A673 (cell line): Measurements from ENCODE around the gene MAST4. TPM values are rescaled to one million over a fixed set of nuclear protein-coding genes. Genes with fewer than 3 reads are reported as not detected.

ENCODE experiments used
- BruUV-seq: library from RNA; stranded (reverse); fragments of 400-500 nt; replicated peaks from 2 replicates; lab custom pipeline; 2021; lab: Mats Ljungman, UMichigan
- CTCF ChIA-PET: fragments of 300-600 bp; sonication (Branson Sonifier 250); formaldehyde crosslinking; loops from one replicate; lab custom pipeline; 2022; ENCODE audit warnings: antibody characterized with exemption; lab: Charles Lee
- POLR2A ChIA-PET: fragments of 300-600 bp; sonication (Branson Sonifier 250); formaldehyde crosslinking; loops from one replicate; lab custom pipeline; 2022; ENCODE audit warnings: antibody characterized with exemption; ENCODE audit not compliant: low non-redundant PET; lab: Charles Lee
- DNase-seq: peaks from one replicate; pipeline ENCODE4 v3.0.0-alpha.2; 2015; ENCODE audit warnings: low spot score
- H3K27ac ChIP-seq: fragments of 200-600 bp; sonication (generic); 2 replicates; pipeline ENCODE4 v1.5.1; 2016; ENCODE audit warnings: mixed run types, low read depth, mild to moderate bottlenecking, mixed read lengths, antibody characterized with exemption, low read length; ENCODE audit not compliant: poor library complexity, severe bottlenecking
- H3K27me3 ChIP-seq: fragments of 200-600 bp; sonication (generic); replicated peaks from 2 replicates; pipeline ENCODE4 v1.6.1; 2017; ENCODE audit warnings: mixed run types, low read depth, mild to moderate bottlenecking, mixed read lengths, antibody characterized with exemption, low read length; ENCODE audit not compliant: insufficient read depth, poor library complexity
- H3K36me3 ChIP-seq: fragments of 200-600 bp; sonication (generic); 2 replicates; pipeline ENCODE4 v1.6.1; 2016; ENCODE audit warnings: mixed run types, mild to moderate bottlenecking, mixed read lengths, antibody characterized with exemption, low read length; ENCODE audit not compliant: insufficient read depth, poor library complexity, severe bottlenecking
- H3K4me1 ChIP-seq: fragments of 200-600 bp; sonication (generic); 2 replicates; pipeline ENCODE4 v1.6.1; 2017; ENCODE audit warnings: mixed run types, mild to moderate bottlenecking, mixed read lengths, antibody characterized with exemption, low read length; ENCODE audit not compliant: insufficient read depth, poor library complexity, severe bottlenecking
- H3K4me3 ChIP-seq: fragments of 200-600 bp; sonication (generic); 2 replicates; pipeline ENCODE4 v1.5.1; 2016; ENCODE audit warnings: low read depth, mixed run types, mild to moderate bottlenecking, mixed read lengths, low read length; ENCODE audit not compliant: poor library complexity, severe bottlenecking
- H3K9me3 ChIP-seq: fragments of 200-600 bp; sonication (generic); 2 replicates; pipeline ENCODE4 v1.6.1; 2016; ENCODE audit warnings: mixed run types, low read depth, mild to moderate bottlenecking, mixed read lengths, antibody characterized with exemption, low read length; ENCODE audit not compliant: poor library complexity, severe bottlenecking
- EZH2 ChIP-seq: fragments of 200-600 bp; sonication (generic); IDR thresholded peaks from 2 replicates; pipeline ENCODE4 v1.6.1; 2017; ENCODE audit warnings: borderline replicate concordance, low read depth, mild to moderate bottlenecking, mixed read lengths, antibody characterized with exemption, low read length; ENCODE audit not compliant: poor library complexity, severe bottlenecking
- intact Hi-C: fragments of 100-400 bp; cut with micrococcal nuclease; formaldehyde crosslinking; loops from one replicate; pipeline ENCODE4 v1.10.0; 2022; ENCODE audit not compliant: unreplicated experiment
- total RNA-seq: library from RNA; stranded (reverse); gene quantifications from 2 replicates; pipeline ENCODE4 v1.2.3, GENCODE V29; 2021
- TF ChIP-seq, protein P1 (sequence below): fragments of 300-800, 200-600 bp; sonication (generic); conservative IDR thresholded peaks from 2 replicates; pipeline ENCODE4 v1.5.1; 2017; ENCODE audit warnings: low read depth, mild to moderate bottlenecking, antibody characterized with exemption, low read length, moderate library complexity, mixed read lengths

MAST4 gene
- total RNA-seq, 1 experiment from 2014 or later: 4.5 TPM

DNA sequence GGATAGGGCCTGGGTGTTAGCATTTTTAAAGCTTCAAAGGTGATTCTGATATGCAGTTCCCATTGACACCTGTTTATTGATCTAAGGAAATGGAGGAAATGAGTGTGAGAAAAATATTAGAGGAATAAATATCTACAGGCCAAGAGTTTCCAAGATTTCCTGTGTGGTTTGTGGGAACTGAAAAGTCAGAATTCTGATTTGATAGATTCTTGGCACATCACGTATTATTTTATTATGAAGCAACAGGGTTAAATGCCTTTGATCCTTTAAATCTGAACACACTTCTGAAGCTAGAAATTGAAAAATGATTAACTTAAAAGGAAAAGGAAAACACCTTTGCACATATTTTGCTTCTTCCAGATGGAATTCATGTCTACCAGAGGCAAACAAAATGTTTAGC, 486.7 kb downstream of the MAST4 start:
- TF ChIP-seq, protein P1, sequence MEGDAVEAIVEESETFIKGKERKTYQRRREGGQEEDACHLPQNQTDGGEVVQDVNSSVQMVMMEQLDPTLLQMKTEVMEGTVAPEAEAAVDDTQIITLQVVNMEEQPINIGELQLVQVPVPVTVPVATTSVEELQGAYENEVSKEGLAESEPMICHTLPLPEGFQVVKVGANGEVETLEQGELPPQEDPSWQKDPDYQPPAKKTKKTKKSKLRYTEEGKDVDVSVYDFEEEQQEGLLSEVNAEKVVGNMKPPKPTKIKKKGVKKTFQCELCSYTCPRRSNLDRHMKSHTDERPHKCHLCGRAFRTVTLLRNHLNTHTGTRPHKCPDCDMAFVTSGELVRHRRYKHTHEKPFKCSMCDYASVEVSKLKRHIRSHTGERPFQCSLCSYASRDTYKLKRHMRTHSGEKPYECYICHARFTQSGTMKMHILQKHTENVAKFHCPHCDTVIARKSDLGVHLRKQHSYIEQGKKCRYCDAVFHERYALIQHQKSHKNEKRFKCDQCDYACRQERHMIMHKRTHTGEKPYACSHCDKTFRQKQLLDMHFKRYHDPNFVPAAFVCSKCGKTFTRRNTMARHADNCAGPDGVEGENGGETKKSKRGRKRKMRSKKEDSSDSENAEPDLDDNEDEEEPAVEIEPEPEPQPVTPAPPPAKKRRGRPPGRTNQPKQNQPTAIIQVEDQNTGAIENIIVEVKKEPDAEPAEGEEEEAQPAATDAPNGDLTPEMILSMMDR: no peak
- TF ChIP-seq EZH2: no peak
- Histone ChIP-seq H3K27ac (no peak overlapping the region), H3K4me3 (no peak overlapping the region), H3K9me3 (no peaks in the 10 kb centered on the region), H3K4me1 (no peaks in the 10 kb centered on the region), H3K36me3 (no peaks in the 10 kb centered on the region), H3K27me3 (no peaks in the 10 kb centered on the region)
- ChIA-PET POLR2A (no interaction called here), CTCF (no interaction called here)
- intact Hi-C loops: no loop called here
- BruUV-seq: no TSS peak
- no peak for DNase-seq

DNA sequence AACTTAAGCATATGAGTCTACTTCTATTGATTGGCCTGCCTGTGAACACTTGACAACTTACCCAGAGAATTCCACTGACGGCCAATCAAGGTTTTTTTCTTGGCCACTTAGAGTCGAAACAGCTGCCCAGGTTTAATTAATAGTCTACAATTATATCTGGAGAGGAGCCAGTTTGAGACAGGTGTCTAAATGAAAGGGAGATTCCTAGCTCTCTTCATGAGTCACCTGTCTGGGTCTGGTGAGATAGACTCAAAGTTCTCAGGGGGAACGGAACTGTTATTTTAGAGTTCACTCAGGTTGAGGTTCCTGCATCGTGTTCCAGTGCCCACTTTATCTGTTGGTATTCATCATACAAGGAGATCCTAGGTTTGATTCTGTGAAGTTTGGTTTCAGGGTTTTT, 489.4 kb downstream of the MAST4 start:
- no peaks in the 10 kb centered on the region for H3K27me3 ChIP-seq
- no peak for TF ChIP-seq EZH2
- TF ChIP-seq, protein P1: no peak
- DNase-seq: no peak
- BruUV-seq: no TSS peak
- H3K27ac ChIP-seq: no peak overlapping the region
- POLR2A ChIA-PET: no interaction called here
- no peaks in the 10 kb centered on the region for H3K4me1 ChIP-seq
- H3K36me3 ChIP-seq: no peaks in the 10 kb centered on the region
- CTCF ChIA-PET: no interaction called here
- no peak overlapping the region for H3K4me3 ChIP-seq
- intact Hi-C loops: no loop called here
- H3K9me3 ChIP-seq: no peaks in the 10 kb centered on the region

DNA sequence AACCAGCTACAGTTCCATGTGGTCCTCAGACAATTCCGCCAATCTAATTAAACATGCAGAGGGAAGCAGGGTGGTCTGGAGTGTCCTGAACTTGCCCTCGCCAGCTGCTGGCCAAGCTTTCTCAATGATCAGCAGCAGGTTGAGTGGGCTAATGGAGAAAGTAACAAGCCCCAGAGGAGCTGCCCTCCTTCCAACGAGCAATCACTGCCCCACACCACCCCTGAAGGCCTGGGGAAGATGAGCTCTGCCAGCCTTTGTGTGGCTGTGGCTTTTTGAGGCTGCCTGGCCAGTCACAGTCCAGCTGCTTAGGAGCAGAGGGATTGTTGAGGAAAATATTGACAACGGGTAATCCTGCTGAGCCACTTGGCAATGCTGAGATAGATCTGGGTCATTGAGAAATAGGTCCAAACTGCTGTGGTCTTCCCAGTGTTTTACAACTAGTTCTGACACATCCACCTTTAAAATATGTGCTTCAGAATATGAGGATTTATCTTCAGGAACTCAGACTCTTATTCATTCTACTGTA, 493.1 kb downstream of the MAST4 start:
- H3K4me3 ChIP-seq: no peak overlapping the region
- H3K9me3 ChIP-seq: no peaks in the 10 kb centered on the region
- no peaks in the 10 kb centered on the region for H3K4me1 ChIP-seq
- no peak for TF ChIP-seq EZH2
- TF ChIP-seq, protein P1: no peak
- H3K27me3 ChIP-seq: no peaks in the 10 kb centered on the region
- DNase-seq: no peak
- CTCF ChIA-PET: no interaction called here
- H3K36me3 ChIP-seq: no peaks in the 10 kb centered on the region
- BruUV-seq: no TSS peak
- POLR2A ChIA-PET: no interaction called here
- H3K27ac ChIP-seq: no peak overlapping the region
- intact Hi-C loops: no loop called here
